Inferior parietal cortex (tissue), 1 donor: Measurements from ENCODE around the gene DLGAP1.

Experiments
- DNase-seq: peaks from one replicate; pipeline ENCODE4 v3.0.0-alpha.2; 2016; ENCODE audit errors: extremely low spot score

The DLGAP1 gene

DNA sequence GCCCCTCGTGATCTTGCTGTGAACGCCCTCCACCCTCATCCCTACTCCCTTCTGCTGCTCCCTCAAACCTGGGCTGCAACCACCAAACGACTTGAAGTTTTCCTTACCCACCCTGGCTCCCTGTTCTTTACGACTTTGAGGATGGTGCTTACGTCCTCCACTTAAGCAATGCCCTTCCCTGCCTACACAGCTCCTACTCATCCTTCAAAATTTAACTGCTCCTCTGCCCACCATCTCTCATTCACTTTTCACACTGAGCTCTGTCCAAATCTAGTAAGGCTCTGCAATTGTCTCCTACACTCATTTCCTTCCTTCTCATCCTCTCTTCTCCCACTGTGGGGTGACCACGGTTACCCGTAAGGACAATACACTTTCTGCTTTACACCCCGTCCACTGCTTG, 554.1 kb downstream of the DLGAP1 start:
- DNase-seq = no peak

DNA sequence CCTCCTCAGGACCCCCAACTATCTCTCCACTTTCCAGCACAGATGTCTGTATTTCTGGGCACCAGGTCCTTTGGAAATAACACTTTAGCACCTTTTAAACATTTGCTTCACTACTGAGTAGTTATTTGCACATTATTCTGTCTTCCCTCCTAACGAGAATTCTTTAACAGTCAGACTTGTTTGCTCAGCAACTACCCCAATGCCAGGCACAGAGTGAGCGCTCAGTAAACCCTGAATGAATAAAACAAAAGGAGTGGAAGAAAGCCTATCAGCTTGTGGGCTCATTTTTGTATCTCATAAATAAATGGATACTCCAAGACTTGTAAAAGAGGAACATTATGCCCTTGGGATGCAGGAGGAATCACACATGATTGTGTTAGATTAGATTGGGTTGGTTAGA, 554.8 kb downstream of the DLGAP1 start:
- no peak for DNase-seq

DNA sequence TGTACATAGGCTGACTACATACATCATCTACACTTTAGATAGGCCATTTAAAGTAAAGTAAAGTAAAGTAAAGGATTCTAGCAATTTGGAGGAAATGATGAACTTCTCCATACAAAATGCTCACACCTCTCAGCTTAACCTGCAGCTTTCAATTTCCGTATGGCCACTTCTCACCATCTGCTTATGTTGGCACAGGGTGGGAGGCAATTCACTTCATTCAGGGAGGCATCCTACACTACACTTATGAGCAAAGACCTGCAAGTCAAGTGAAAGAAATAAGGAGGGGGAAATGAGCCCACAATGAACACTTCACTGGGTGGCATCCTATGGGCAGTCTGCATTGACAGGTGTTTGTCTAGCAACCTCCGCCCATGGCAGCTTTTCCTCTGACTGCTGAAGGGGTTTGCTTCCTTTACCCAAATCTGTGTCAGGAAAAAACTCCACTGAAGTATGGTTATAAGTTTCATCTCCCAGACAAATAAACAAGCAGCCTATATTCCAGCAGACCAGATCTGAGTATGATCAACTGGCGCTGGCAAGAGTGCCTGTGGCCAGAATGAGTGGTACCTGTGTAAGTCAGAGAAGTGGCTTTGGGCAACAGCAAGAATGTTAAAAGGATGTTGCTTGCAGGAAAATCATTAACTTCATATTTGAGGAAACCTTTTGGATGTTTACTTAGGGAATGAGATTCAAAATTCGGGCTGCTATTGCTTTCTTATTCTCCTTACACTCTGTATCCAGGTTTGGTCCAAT, 556.1 kb downstream of the DLGAP1 start:
- no peak for DNase-seq

GRCh38 chr18:3892152-3892551, 563.0 kb downstream of the DLGAP1 start:
- no peak for DNase-seq

DNA sequence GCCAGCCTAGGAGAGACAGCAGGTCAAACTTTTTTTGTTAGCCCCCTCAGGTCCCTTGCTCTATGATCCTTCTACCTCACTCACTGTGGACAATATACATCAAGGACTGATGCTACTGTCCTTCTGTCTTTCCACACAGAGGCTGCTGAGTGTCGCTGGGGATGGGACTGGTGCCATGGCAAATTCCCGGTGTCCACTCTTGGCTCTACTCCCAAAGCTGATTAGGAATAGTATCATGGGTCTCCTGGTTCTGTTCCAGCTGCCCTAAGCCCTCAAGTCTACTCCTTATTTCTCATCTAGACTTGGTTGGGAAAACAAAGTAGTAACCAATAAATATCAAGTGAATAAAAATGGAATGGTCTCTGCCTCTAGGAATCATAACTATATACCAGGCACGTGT, 563.9 kb downstream of the DLGAP1 start:
- no peak for DNase-seq

- DNase-seq = no peak
Measured at GRCh38 chr18:3889803-3890202, 565.3 kb downstream of the DLGAP1 start.

- no peak for DNase-seq
Measured at GRCh38 chr18:3889121-3889520, 566.0 kb downstream of the DLGAP1 start.

- DNase-seq = no peak
Measured at GRCh38 chr18:3886575-3887322, 568.4 kb downstream of the DLGAP1 start.

DNA sequence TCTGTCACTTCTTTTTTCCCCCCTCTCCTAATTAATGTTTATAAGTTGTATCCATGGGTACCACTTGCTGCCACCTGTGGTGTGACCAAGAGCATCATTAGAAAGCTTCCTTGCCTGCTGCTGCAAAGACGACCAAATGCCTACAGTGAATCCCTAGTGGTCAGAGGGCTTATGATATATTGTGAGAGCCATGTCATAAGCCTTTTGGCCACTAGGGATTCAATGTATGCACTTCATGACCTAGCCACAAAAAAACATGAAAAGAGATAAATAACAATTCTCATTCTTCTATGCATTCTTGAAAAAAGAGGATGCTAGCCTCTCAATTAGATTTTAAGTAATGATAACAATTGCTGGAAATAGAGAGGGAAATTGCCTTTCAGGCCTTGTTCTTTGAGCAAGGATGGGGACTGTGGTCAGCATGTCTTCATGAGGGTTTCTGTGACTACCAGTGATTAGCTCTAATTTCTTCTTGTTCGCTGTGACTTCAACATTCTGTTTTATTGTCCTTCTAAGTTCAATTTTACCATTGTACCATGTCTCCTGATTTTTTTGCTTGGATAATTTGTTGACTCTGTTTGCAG, 569.8 kb downstream of the DLGAP1 start:
- DNase-seq = no peak

GRCh38 chr18:3879836-3880120, 575.3 kb downstream of the DLGAP1 start:
- DNase-seq = no peak

GRCh38 chr18:3879114-3879835, 575.8 kb downstream of the DLGAP1 start:
- no peak for DNase-seq

GRCh38 chr18:3878401-3878800, 576.7 kb downstream of the DLGAP1 start:
- no peak for DNase-seq

DNA sequence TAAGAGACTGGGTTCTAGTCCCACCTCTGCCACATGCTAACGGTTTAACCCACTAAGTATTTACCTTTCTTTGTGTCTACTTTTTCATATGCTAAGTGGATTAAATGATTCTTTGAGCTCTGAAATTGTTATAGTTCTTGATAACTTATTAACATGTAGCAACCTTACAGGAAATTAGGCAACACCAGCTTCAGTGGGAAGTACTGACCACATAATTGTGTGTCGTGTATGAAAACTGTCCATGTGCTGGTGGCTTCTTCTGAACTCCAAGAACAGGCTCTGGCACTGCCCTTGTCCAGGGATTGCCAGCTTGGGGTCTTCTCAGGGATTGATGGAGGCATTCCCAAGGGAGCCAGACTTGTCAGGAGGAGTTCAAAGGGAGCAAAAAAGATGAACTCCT, 577.4 kb downstream of the DLGAP1 start:
- no peak for DNase-seq

- DNase-seq = no peak
Measured at GRCh38 chr18:3875961-3876360, 579.1 kb downstream of the DLGAP1 start.

GRCh38 chr18:3875376-3875775, 579.7 kb downstream of the DLGAP1 start:
- no peak for DNase-seq

DNA sequence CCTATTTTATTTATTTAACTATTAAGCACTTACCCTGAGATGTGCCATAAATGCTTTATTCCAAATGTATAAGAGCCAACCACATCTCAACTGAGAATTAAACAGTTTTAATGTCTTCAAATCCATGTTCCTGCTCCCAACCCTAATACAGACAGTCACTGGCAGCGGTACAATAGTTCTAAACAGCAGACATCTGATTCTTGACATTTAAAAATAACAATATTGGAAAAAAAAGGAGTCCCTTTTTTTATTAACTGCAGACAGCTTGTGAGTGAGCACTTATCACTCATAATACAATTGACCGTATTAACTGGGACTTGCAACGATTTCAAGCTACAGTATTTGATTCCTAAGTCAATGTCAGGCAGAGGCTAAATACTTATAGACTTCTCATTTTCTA, 580.5 kb downstream of the DLGAP1 start:
- no peak for DNase-seq

DNA sequence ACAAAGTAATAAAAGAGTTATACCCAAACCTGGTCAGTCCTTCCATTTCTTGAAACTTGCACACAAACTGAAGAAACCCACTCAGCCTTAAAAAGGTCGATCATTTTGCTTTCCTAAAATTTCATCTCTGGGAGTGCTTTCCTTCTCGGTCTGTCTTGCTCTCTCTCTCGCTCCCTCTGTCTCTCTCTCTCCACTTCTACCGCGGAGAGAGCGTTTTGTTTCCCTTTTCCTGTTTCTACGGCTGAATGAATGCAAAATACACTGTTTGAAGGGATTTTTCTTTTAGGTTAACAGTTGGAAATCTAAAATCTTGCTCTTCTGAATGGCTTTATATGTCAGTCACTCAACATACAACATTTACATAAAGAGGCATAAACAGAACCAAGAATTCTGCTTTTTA, 581.0 kb downstream of the DLGAP1 start:
- DNase-seq = peak; percentile 63

GRCh38 chr18:3873698-3874097, 581.4 kb downstream of the DLGAP1 start:
- no peak for DNase-seq

DNA sequence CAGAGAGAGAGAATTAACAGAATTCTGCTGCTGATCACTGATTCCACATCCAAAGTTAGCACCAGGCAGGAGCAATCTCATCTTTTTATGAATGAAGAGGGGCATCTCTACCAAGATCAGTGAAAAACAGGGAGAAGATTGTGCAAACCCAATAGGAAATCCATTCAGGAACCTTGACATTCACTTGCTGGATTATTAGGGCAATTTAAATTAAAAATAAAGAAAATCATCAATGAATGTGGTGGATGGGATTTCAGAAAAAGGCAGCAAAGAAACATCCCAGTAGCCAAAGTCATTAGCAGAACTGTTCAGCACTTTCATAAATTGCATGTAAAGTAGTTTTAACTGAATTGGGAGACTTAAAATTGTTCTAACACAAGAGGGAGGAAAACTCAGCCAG, 581.9 kb downstream of the DLGAP1 start:
- DNase-seq = no peak

GRCh38 chr18:3872641-3873040, 582.5 kb downstream of the DLGAP1 start:
- no peak for DNase-seq

DNA sequence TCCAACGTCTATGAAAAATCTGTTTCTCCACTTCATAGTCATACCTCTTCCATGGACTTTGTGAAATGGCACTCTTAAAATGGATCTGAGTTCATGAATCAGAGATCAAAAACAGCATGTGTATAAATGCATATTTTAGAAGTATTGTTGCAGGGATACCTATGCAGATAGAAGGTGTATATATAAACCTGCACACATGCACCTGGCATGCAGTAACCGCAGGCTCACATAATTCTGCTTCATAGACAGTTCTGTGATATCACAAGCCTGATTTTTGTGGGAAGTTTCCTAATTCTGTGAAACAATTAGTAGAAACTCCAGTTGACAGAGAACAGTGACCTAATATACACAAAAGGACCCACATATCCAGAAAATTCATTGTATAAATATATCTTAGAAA, 583.4 kb downstream of the DLGAP1 start:
- DNase-seq = no peak

DNA sequence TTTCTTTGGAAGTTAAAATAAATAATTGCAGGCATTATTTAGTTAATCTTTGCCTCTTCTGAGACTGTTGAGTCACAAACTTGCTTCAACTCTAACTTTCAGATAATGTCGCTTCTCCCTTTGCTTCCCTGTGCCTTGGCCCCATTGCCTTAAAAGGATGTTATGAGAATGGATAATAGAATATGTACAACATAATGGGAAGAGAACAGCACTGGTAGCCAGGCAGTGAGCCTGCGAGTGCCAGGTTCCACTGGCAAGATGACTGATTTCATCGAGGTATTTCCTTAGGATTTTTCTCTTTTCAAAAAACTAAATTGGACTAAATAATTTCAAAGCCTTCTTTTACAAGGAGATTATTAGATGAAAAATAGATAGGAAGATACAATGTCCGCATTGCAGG, 584.2 kb downstream of the DLGAP1 start:
- no peak for DNase-seq

DNA sequence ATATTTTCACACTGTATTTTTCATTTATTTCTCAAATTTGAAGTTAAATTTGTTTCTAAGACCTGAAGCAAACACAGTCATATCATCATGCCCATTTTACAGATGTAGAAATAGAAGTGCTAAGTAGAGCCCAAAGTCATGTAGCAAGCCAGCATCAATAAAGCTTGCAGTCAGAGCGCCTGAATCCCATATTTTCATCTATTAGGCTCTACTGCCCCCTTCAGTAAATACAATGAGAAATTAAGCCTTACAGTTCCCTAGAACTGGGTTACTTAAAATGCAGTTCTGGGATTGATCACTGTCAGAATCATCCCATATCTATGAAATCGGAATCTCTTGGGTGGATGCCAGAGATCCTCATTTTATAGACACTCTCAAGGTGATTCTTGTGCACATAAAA, 585.3 kb downstream of the DLGAP1 start:
- DNase-seq = no peak
